Hair follicle dermal papilla cell (primary cell): ENCODE results near the gene GGPS1. TPM values are rescaled to one million over a fixed set of nuclear protein-coding genes. Genes with fewer than 3 reads are reported as not detected.

Experiments
- small RNA-seq: library from RNA; depleted of rRNA; stranded (forward); fragments of <200 nt; gene quantifications from one replicate; pipeline ENCODE3, GENCODE V24; 2012
- total RNA-seq: library from RNA; depleted of rRNA; stranded (reverse); fragments of >200 nt; gene quantifications from 2 replicates; pipeline ENCODE4 v1.2.3, GENCODE V29; 2012

Gene GGPS1
- 21.9 and 29.0 TPM in 2 replicates for total RNA-seq

DNA sequence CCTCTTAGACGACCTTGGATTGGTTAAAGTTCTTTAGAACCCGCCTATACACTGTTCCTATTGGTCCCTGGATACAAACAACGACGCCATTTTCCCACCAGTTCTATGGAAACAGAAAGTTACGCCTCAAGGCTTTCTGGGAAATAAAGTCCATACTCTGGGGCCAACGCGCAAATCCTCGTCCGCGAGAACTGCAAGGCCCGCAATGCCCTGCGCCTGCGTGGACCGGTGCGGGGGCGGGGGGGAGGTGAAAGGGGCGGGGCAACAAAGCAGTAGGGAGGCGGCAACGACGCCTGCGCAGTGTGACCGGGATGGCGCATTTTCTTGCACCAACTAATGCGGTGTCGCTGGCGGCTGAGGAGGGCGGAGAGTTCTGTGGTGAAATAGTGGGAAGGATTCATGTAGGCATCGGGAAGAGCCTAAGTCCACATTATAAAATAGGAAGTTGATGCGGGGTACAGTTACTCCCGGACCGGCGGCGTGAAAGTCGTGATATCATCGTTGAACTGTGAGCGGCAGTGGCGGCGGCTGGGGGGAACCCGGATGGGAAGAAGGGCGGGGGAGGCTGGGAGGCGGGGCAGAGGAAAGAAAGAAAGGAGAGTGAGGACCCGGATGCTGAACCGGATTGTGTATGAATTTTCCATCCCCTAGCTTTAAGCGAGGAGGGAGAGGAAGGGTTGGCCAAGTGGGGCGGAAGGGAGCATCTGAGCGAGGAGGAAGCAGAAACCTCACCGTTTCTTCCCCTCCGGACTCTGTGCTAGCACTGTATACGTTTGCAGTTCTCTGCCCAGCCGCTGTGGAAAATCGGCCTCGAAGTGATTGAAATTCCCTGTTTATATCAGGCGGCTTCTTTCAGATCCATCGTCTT is at the start of gene GGPS1:
Gene GGPS1, plus strand, starts transcription at position 300 of the 868 bp plus-strand sequence. CDS start 6,695 bp downstream, outside the sequence.

DNA sequence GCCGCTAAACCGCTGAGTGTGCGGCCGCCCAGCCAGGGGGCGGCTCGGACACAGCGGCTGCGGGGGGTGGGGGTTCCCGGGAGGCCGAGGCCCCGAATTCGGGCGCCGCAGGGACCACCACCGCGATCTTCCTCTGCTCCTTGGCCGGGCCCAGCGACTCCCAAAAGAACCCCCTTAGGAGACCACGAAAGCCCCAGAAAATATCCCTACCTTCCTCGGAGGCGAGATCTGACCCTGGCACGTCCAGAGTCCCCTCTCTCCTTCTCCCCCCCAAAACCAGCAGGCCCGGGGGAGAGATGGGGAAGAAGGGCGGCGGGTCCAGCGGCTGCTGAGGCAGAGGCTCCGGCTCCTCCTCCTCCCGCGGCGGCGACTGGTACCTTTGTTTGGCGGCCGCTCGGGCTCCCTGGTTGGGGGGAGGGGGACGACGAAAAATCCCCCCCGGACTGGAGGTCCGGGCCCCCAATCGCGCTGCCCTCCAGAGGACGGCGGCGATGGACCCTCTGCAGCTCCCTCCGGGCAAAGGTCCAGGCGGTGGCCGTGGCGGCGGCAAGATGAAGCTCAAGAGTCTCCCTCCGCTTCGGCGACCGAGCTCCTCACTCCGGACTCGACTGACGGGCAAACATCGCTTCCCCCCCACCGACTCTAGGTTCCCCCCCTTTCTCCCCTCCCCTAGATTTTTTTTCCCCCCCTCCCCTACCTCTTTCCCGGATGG is 655 bp upstream of the GGPS1 start, which contains the start of gene ARID4B:
Gene ARID4B, minus strand, starts transcription at position 621 of the 712 bp plus-strand sequence. CDS start 1,260 bp downstream, outside the sequence.

DNA sequence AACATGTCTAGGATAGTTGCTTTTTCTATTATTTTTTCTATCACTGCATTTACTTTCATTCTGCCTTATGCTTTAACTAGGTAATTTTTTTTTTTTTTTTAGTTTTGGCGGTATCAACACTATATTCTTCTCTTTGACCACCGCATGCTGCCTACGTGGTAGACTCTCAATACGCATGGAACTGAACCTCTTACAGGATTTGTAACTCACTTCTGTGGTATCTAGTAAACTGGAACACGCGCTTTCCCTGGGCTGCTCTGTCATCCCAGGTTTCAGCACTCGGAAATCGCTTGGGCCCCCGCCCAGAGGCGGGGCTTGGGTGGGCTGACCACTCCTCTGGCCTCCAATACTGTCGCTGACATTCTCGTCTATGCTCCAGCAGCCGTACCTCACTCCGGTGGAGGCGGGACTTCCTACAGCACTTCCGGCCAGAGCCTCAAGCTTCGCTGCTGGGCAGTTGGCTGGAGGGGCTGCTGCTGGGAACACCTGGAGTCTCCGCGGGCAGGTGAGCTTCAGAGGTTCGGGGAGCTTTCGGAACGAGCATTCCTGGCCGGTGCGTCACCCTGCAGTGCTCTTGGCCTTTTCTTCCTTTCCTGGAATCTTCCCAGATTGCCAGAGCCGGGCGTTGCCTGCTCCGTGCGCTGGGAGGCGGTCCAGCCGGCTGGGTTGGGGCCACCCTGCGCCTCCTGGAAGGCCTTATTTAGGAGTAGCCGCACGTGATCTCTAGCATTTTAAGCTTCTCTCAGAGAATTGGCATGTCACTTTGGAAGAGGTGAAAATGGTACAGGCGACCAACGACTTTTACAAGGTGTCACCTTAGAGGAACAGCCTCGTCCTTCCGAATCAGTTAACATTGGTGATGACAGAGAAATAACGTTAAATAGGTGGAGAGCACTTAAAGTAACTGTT is 38.9 kb downstream of the GGPS1 start, which contains the start of gene TBCE:
Gene TBCE, plus strand, starts transcription at position 428 of the 909 bp plus-strand sequence. CDS start 12,623 bp downstream, outside the sequence.

Small RNAs within 50 kb of the gene (small RNA-seq; reads per million reads assigned to genes)
- gene AL391994.1: not detected

Other genes with a start within 250 kb of the GGPS1 start
- 72.9 and 84.2 TPM in 2 replicates for gene TOMM20, start 199.7 kb upstream of the GGPS1 start, total RNA-seq
- 33.1 and 38.6 TPM in 2 replicates for gene RBM34, start 167.3 kb upstream of the GGPS1 start, total RNA-seq
- 24.5 and 27.7 TPM in 2 replicates for gene ARID4B, start 391 bp upstream of the GGPS1 start, total RNA-seq
- gene TBCE, start 38.9 kb downstream of the GGPS1 start, total RNA-seq: 22.2 and 24.3 TPM in 2 replicates
- 41.4 and 62.6 TPM in 2 replicates for gene B3GALNT2, start 175.9 kb downstream of the GGPS1 start, total RNA-seq